ENCODE measurements around the gene TEX264.

The TEX264 gene

DNA sequence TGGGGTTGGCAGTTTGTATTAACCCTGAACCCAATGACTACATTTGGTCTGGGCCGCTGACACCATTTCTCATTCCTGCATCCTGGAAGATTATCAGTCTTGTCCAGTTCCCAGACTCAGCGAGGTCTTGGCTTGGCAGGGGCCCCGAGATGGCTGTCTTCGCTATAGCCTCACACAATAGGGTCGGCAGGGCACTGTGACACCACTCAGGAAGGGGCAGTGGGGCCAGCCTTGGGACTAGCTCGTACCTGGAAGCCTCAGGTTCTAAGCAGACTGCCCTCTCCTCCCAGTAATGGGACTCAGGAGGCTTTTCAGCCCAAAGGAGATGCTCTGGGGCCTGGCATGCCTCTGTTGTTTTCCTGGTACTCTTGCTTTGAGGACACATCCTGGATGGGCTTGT, 9.1 kb downstream of the TEX264 start:
- in situ Hi-C loops (cut with MboI; ENCODE audit: low sequenced_read_pairs, unreplicated experiment) = loop anchor here (5.0 kb wide), 1 partner anchor 178 kb away; the partner anchor contains the start of gene DCAF1
- no peak for TF ChIP-seq CTCF (IDR thresholded peaks at IDR 0.05; ENCODE audit: borderline replicate concordance, control extremely low read depth, extremely low read depth, insufficient read depth, missing control alignments)
- no peak for DNase-seq (ENCODE audit: low spot score)

- in situ Hi-C loops (cut with MboI; ENCODE audit: low sequenced_read_pairs, unreplicated experiment) = loop anchor here (5.0 kb wide), 1 partner anchor 178 kb away; the partner anchor contains the start of gene DCAF1
- no peak for DNase-seq (ENCODE audit: low spot score)
- TF ChIP-seq CTCF (IDR thresholded peaks at IDR 0.05; ENCODE audit: borderline replicate concordance, control extremely low read depth, extremely low read depth, insufficient read depth, missing control alignments) = no peak
Measured at GRCh38 chr3:51680663-51681230, 9.7 kb downstream of the TEX264 start.

- DNase-seq (ENCODE audit: low spot score) = no peak
- in situ Hi-C loops (cut with MboI; ENCODE audit: low sequenced_read_pairs, unreplicated experiment) = loop anchor here (5.0 kb wide), 1 partner anchor 179 kb away; the partner anchor contains the start of gene DCAF1
- no peak for TF ChIP-seq CTCF (IDR thresholded peaks at IDR 0.05; ENCODE audit: borderline replicate concordance, control extremely low read depth, extremely low read depth, insufficient read depth, missing control alignments)
Measured at GRCh38 chr3:51681453-51681852, 10.4 kb downstream of the TEX264 start.

GRCh38 chr3:51682079-51682478, 11.0 kb downstream of the TEX264 start:
- in situ Hi-C loops (cut with MboI; ENCODE audit: low sequenced_read_pairs, unreplicated experiment) = loop anchor here (5.0 kb wide), 1 partner anchor 180 kb away; the partner anchor contains the start of gene DCAF1
- peak; percentile 90 for DNase-seq (ENCODE audit: low spot score)
- TF ChIP-seq CTCF (IDR thresholded peaks at IDR 0.05; ENCODE audit: borderline replicate concordance, control extremely low read depth, extremely low read depth, insufficient read depth, missing control alignments) = peak; percentile 87

GRCh38 chr3:51682526-51682925, 11.5 kb downstream of the TEX264 start:
- in situ Hi-C loops (cut with MboI; ENCODE audit: low sequenced_read_pairs, unreplicated experiment) = loop anchor here (5.0 kb wide), 1 partner anchor 180 kb away; the partner anchor contains the start of gene DCAF1
- DNase-seq (ENCODE audit: low spot score) = no peak
- TF ChIP-seq CTCF (IDR thresholded peaks at IDR 0.05; ENCODE audit: borderline replicate concordance, control extremely low read depth, extremely low read depth, insufficient read depth, missing control alignments) = no peak

DNA sequence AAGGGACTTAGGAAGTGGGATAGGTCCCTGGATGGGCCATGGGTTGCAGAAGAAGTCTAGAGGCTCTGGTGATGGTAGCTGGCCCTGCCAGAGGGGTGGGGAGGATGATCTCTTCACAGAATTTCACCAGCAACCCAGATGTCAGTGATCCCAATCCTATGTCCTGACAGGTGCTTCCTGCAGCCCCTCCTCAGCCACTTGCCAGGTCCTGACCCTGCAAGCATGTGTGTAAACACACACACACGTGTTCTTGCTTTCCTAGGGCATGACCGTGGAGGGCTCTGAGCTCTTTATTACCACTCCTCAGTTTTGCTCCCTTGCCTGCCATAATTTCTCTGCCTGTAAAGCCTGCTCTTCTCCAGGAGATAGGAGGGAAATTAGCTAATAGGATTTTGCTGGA, 12.5 kb downstream of the TEX264 start:
- in situ Hi-C loops (cut with MboI; ENCODE audit: low sequenced_read_pairs, unreplicated experiment) = loop anchor here (5.0 kb wide), 1 partner anchor 181 kb away; the partner anchor contains the start of gene DCAF1
- no peak for TF ChIP-seq CTCF (IDR thresholded peaks at IDR 0.05; ENCODE audit: borderline replicate concordance, control extremely low read depth, extremely low read depth, insufficient read depth, missing control alignments)
- no peak for DNase-seq (ENCODE audit: low spot score)

All from GM13976 (cell line).